ENCODE data around the gene TBC1D3I.
"Not testable (repeated sequence)": the region's sequence is repeated elsewhere in the genome, so short reads cannot be mapped to it uniquely, and the experiment has no call there.

The TBC1D3I gene

GRCh38 chr17:36264470-36264869, at the start of gene TBC1D3I:
Gene TBC1D3I, minus strand, starts transcription at chr17:36264570. Its CDS starts 1,585 bp downstream, at chr17:36262985.
- DNase-seq = not testable (repeated sequence)

GRCh38 chr17:36295161-36295560, 30.8 kb upstream of the TBC1D3I start:
- DNase-seq = not testable (repeated sequence)

DNA sequence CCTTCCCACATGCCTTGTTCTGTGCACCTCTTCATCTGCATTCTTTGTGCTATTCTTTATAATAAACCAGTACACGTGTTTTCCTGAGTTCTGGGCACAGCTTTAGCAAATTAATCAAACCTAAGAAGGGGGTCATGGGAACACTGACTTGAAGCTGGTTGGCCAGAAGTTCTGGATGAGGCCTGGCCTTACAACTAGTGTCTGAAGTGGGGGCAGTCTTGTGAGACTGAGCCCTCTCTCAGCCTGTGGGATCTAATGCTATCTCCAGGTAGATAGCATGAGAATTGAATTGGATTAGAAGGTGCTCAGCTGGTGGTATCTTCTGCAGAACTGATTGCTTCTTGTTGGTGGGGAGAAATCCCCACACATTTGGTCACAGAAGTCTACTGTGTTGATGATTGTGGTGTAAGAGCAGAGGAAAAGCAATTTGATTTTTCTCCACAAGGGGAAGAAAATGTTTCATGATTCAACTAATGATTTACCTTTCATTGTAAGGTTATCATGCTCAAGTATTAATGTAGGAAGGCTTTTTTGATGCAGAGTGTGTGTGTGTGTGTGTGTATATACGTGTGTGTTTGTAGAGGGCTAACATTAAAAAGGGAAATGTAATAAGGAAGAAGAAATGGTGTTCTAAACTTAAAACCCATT, 25.7 kb upstream of the TBC1D3I start:
- not testable (repeated sequence) for DNase-seq

DNA sequence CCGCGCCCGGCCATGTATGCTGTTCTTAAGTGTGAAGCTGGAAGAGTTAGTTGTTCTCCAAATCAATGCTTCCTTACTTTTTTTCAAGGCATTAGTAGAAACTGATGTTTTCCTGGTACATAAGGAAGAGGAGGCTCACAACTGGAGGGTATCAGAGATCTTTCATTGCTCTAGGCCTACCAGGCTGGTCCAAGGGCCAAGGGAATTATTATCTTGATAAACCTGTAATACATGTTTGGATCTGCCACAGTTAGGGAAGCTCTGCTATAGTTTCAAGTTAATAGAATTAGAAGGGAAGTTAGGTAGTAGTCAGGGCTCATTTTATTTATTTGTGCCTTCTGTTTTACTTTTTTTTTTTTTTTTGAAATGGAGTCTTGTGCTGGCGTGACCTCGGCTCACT, 19.8 kb upstream of the TBC1D3I start:
- not testable (repeated sequence) for DNase-seq

DNA sequence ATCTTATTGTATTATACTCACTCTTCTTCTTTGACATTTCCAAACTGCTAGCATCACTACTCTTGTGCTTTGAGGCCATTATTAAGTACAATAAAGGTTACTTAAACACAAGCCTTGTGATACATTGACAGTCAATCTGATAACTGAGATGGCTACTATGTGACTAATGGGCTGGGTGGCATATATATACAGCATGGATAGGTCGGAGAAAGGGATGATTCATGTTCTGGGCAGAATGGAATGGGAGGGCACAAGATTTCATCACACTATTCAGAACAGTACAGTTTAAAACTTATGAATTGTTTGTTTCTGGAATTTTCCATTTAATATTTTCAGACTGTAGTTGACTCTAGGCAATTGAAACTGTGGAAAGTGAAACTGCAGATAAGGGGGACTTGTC, 18.9 kb upstream of the TBC1D3I start:
- not testable (repeated sequence) for DNase-seq

GRCh38 chr17:36242046-36242445, 22.3 kb downstream of the TBC1D3I start:
- DNase-seq = not testable (repeated sequence)

- not testable (repeated sequence) for DNase-seq
Measured at GRCh38 chr17:36229644-36230043, 34.7 kb downstream of the TBC1D3I start.

DNA sequence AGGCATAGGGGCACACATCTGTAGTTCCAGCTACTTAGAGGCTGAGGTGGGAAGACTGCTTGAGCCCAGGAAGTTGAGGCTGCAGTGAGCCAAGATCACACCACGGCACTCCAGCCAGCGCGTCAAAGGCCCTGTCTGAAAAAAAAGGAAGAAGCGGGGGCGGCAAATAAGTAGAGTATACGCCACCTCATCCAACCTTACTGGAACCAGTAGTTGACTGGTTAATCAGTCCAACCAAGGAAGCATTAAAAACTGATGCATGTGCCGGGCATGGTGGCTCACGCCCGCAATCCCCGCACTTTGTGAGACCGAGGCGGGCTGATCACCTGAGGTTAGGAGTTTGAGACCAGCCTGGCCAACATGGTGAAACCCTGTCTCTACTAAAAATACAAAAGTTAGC, 41.4 kb downstream of the TBC1D3I start:
- not testable (repeated sequence) for DNase-seq

DNA sequence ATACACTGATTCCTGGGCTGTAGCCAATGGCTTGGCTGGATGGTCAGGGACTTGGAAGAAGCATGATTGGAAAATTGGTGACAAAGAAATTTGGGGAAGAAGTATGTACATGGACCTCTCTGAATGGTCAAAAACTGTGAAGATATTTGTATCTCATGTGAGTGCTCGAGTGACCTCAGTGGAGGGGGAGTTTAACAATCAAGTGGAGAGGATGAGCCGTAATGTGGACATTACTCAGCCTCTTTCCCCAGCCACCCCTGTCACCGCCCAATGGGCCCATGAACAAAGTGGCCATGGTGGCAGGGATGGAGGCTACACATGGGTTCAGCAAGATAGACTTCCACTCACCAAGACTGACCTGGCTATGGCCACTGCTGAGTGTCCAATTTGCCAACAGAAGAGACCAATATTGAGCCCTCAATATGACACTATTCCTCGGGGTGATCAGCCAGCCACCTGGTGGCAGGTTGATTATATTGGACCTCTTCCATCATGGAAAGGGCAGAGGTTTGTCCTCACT, 42.7 kb downstream of the TBC1D3I start:
- not testable (repeated sequence) for DNase-seq

- not testable (repeated sequence) for DNase-seq
Measured at GRCh38 chr17:36220737-36221580, 43.4 kb downstream of the TBC1D3I start.

GRCh38 chr17:36219556-36219955, 44.8 kb downstream of the TBC1D3I start:
- DNase-seq = not testable (repeated sequence)

DNA sequence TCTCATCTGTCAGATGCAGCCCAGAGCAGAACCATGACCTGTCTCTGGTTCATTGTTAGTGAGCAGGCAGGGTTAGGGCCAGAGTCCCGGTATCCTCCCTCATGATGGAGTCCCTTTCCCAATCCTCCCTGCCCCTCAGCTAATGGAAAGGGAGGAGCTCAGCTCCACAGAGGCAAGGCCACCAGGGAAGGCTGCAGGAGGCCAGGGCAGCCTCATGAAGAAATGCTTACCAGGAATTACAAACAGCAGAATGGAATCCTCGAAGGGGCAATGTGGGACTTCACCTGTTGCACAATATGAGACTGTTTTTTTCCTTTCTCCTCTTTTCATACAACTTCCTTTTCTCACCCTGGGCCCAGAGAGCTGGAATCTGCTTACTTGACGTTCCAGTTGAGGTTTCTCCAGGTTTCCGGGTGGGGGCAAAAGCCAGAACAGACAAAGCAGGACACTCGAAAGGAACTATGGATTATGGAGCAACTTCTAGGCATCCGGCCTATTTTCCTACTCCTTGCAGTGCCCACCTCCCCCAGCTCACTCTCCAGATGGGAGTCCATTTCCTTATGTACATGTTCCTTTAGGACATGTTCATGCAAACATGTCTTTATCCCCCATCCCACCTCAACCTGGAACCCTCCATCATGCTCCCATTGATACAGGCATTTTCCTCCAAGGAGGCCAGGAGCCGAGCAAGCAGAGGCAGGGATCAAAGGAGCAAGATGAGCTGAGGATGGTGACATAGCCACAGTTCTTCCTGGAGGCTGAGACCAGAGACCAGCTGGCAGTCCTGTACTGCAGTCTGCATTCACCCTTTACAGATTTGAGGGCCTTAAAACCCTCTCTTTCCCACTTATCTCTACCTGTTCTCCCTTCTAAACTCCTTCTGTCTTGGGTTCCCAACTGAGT, 48.7 kb downstream of the TBC1D3I start:
- not testable (repeated sequence) for DNase-seq

GRCh38 chr17:36214918-36215317, 49.5 kb downstream of the TBC1D3I start:
- DNase-seq = no peak

- no peak for DNase-seq
Measured at GRCh38 chr17:36213695-36214094, 50.7 kb downstream of the TBC1D3I start.

GRCh38 chr17:36212966-36213365, 51.4 kb downstream of the TBC1D3I start:
- DNase-seq = no peak

DNA sequence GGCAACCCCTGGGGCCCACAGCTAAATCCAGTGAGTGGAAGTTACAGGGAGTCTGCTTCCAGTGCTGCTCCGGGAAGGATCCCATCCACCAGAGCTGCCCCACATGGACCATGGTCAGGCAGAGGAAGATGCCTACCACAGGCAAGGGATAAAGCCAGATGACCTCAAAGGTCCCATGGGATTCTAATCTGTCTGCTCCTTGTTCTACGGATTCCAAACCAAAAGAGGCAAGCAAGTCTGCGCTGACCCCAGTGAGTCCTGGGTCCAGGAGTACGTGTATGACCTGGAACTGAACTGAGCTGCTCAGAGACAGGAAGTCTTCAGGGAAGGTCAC, 52.1 kb downstream of the TBC1D3I start:
- no peak for DNase-seq

DNA sequence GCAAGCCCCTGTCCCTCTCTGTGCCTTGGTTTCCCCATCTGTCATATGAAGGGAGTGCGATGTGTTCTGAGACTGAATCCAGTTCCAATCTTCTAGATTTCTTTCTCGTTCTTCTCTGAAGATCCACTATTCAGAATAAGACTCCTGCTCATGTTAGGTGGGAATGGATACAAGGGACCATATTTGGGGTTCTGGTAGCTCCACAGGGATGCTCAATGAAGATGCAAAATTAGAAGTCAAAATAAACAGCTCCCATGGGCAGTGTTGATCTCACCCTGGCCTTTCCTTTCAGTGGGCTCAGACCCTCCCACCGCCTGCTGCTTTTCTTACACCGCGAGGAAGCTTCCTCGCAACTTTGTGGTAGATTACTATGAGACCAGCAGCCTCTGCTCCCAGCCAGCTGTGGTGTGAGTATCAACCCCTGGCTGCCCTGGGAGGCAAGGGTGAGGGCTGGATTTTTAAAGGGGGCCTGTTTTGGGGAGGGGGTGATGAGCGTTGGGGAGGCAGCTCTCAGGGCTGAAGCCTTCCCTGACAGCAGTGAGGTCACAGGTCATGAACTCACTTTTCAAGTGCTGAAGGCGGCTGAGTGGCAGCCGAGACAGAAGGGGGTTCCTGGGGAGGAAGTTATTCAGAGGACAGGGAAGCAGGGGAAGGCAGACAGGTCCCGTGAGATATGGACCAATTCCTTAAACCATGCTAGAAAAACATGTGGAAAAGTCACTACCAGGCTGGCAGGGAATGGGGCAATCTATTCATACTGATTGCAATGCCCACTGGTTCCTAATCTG, 52.7 kb downstream of the TBC1D3I start:
- not testable (repeated sequence) for DNase-seq

DNA sequence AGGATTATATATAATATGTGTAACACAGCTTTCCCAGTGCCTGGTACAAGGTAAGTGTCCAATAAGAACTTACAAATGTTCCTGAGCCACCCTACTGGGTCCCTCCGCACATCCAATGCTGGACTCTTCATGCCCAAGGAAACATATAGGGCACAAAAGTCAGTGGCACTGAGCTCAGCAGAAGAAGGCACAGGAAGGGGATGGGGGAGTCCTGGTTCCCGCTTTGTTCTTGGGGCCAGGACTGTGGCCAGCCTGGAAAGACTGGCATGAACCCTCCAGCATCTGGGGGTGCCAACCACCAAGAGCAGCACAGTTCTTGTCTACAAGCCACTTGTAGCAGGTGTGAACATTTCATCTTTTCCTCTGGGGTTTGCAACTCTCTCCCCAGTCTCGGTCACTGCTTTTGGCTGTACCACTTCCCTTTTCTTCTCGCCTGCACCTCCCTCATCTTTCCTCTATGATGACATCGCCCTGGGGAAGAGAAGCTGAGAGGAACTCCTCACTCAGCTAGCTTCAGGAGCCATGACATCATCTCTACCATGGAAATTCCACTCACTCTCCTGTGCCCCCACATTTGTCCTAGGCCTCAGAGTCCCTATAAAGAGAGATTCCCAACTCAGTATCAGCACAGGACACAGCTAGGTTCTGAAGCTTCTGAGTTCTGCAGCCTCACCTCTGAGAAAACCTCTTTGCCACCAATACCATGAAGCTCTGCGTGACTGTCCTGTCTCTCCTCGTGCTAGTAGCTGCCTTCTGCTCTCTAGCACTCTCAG, 53.7 kb downstream of the TBC1D3I start, which contains the start of gene CCL4L2:
CCL4L2 (plus strand) TSS at position 625 of the 773 bp plus-strand sequence.
- DNase-seq = not testable (repeated sequence)

DNA sequence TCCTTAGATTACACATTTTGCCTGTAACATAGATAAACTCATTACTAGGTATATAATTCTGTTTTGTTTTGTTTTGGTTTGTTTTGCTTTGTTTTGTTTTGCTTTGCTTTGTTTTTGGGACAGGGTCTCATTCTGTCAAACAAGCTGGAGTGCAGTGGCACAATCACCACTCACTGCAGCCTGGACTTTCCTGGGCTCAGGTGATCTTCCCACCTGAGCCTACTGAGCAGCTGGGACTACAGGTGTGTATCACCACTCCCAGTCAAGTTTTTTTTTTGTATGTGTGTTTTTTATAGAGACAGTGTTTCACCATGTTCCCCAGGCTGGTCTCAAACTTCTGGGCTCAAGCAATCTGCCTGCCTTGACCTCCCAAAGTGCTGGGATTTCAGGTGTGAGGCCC, 54.8 kb downstream of the TBC1D3I start:
- no peak for DNase-seq

GRCh38 chr17:36207383-36207782, 57.0 kb downstream of the TBC1D3I start:
- DNase-seq = not testable (repeated sequence)

DNA sequence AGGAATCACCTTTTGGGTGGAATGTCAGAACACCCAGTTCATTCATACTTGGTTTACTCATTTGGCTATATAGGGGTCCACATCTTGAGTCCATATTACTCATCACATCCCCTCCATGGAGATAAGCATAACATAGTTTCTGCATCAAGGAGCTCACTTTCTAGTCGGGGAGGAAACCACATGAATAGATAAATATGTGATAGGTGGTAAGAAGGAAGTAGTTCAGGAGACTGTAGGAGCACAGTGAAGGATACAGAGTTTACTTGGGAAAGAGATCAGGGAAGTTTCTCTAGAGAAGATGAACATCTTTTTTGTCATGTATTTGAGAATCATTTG, 57.9 kb downstream of the TBC1D3I start:
- DNase-seq = not testable (repeated sequence)
